Loucy (cell line): Measurements from ENCODE around the gene MBNL1.

Experiments
- H2AFZ ChIP-seq: fragments of 200-600 bp; sonication (generic); 2 replicates; pipeline ENCODE4 v1.6.0; 2016; ENCODE audit warnings: antibody characterized with exemption, mild to moderate bottlenecking, low read length, moderate library complexity
- H3F3A ChIP-seq: fragments of 200-600 bp; 2 replicates; pipeline ENCODE4 v1.6.0; 2016; ENCODE audit warnings: antibody characterized with exemption, low read depth, mild to moderate bottlenecking
- H3K27me3 ChIP-seq: fragments of 200-600 bp; sonication (generic); 2 replicates; pipeline ENCODE4 v1.6.1; 2014; ENCODE audit warnings: low read length, mild to moderate bottlenecking; ENCODE audit not compliant: insufficient read depth, poor library complexity, severe bottlenecking
- H3K36me3 ChIP-seq: fragments of 200-600 bp; sonication (generic); 2 replicates; pipeline ENCODE4 v1.6.1; 2016; ENCODE audit warnings: low read length; ENCODE audit not compliant: insufficient read depth
- H3K4me1 ChIP-seq: fragments of 200-600 bp; sonication (generic); 2 replicates; pipeline ENCODE4 v1.5.1; 2014; ENCODE audit warnings: low read length, mild to moderate bottlenecking; ENCODE audit not compliant: insufficient read depth, poor library complexity, severe bottlenecking
- H3K4me2 ChIP-seq: fragments of 200-600 bp; sonication (generic); 2 replicates; pipeline ENCODE4 v1.6.0; 2014; ENCODE audit warnings: antibody characterized with exemption, low read length, low read depth, mild to moderate bottlenecking; ENCODE audit not compliant: poor library complexity, severe bottlenecking
- H3K4me3 ChIP-seq: fragments of 200-600 bp; sonication (generic); 2 replicates; pipeline ENCODE4 v1.5.1; 2014; ENCODE audit warnings: low read length, mild to moderate bottlenecking, mixed read lengths; ENCODE audit not compliant: poor library complexity, severe bottlenecking
- H3K79me2 ChIP-seq: fragments of 200-600 bp; sonication (generic); 2 replicates; pipeline ENCODE4 v1.6.1; 2014; ENCODE audit warnings: low read length; ENCODE audit not compliant: insufficient read depth
- H3K9ac ChIP-seq: fragments of 200-600 bp; sonication (generic); 2 replicates; pipeline ENCODE4 v1.6.0; 2014; ENCODE audit warnings: mild to moderate bottlenecking, low read depth, low read length, moderate library complexity; ENCODE audit not compliant: poor library complexity, severe bottlenecking
- H3K9me2 ChIP-seq: fragments of 200-600 bp; sonication (generic); replicated peaks from 2 replicates; pipeline ENCODE4 v1.6.1; 2016; ENCODE audit warnings: low read depth, low read length, mixed read lengths
- H3K9me3 ChIP-seq: fragments of 200-600 bp; sonication (generic); 2 replicates; pipeline ENCODE4 v1.6.1; 2014; ENCODE audit warnings: mild to moderate bottlenecking, antibody characterized with exemption, low read length, low read depth; ENCODE audit not compliant: insufficient read depth
- H4K20me1 ChIP-seq: fragments of 200-600 bp; sonication (generic); 2 replicates; pipeline ENCODE4 v1.6.0; 2014; ENCODE audit warnings: antibody characterized with exemption, low read length, mild to moderate bottlenecking; ENCODE audit not compliant: insufficient read depth, poor library complexity, severe bottlenecking
- EZH2phosphoT487 ChIP-seq: fragments of 200-600 bp; IDR thresholded peaks from 2 replicates; pipeline ENCODE4 v1.6.1; 2018; ENCODE audit warnings: antibody characterized with exemption, mild to moderate bottlenecking, moderate library complexity, borderline replicate concordance
- TF ChIP-seq, protein P1 (sequence below): fragments of 200-600 bp; sonication (generic); conservative IDR thresholded peaks from 2 replicates; pipeline ENCODE4 v1.5.1; 2014; ENCODE audit warnings: mild to moderate bottlenecking, antibody characterized with exemption, low read length

The MBNL1 gene

DNA sequence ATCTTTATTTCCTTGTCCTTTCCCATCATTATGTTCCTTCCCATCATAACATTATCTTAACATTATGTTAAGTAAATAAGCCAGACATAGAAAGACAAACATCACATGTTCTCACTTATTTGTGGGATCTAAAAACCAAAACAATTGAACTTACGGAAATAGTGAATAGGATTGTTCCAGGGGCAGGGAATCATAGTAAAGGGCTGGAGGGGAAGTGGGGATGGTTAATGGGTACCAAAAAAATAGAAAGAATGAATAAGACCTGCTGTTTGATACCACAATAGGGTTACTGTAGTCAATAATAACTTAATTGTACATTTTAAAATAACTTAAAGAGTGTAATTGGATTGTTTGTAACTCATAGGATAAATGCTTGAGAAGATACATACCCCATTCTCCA, 36.7 kb upstream of the MBNL1 start:
- H3K9me3 ChIP-seq, result no peaks in the 10 kb centered on the region
- no peak overlapping the region for H3K4me3 ChIP-seq
- H3K9me2 ChIP-seq, result no peaks in the 10 kb centered on the region
- no peaks in the 10 kb centered on the region for H3F3A ChIP-seq
- no peak overlapping the region for H3K9ac ChIP-seq
- TF ChIP-seq EZH2phosphoT487, result no peak
- TF ChIP-seq, protein P1, sequence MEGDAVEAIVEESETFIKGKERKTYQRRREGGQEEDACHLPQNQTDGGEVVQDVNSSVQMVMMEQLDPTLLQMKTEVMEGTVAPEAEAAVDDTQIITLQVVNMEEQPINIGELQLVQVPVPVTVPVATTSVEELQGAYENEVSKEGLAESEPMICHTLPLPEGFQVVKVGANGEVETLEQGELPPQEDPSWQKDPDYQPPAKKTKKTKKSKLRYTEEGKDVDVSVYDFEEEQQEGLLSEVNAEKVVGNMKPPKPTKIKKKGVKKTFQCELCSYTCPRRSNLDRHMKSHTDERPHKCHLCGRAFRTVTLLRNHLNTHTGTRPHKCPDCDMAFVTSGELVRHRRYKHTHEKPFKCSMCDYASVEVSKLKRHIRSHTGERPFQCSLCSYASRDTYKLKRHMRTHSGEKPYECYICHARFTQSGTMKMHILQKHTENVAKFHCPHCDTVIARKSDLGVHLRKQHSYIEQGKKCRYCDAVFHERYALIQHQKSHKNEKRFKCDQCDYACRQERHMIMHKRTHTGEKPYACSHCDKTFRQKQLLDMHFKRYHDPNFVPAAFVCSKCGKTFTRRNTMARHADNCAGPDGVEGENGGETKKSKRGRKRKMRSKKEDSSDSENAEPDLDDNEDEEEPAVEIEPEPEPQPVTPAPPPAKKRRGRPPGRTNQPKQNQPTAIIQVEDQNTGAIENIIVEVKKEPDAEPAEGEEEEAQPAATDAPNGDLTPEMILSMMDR, result no peak
- peaks cover 20% of the 10 kb centered on the region for H3K4me1 ChIP-seq
- no peaks in the 10 kb centered on the region for H4K20me1 ChIP-seq
- H3K27me3 ChIP-seq, result no peaks in the 10 kb centered on the region
- H3K79me2 ChIP-seq, result no peaks in the 10 kb centered on the region
- no peaks in the 10 kb centered on the region for H3K36me3 ChIP-seq
- H3K4me2 ChIP-seq, result no peak overlapping the region
- H2AFZ ChIP-seq, result no peak overlapping the region

DNA sequence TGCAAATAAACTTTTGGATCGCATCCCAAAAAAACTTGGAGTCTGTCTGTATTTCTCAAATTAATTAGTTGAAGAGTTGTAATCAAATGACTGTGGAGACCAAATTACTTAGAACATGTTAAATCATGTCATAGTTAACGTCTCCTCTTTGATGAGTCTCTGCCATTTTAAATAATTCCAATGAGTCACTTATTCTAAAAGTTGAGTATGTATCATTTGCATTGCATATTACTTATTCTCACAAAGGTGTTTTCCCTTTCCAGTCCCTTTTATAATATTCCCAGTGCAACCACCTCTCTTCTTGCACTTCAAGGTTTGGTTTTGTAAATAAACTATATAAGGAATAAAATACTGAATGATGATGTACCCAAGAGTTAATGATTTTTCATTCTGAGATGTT, 36.0 kb upstream of the MBNL1 start:
- Histone ChIP-seq H3K27me3 (no peaks in the 10 kb centered on the region), H3K9me3 (no peaks in the 10 kb centered on the region), H3K9ac (no peak overlapping the region), H3K36me3 (no peaks in the 10 kb centered on the region), H3K79me2 (no peaks in the 10 kb centered on the region), H3K4me3 (no peak overlapping the region), H3F3A (no peaks in the 10 kb centered on the region), H3K4me2 (no peak overlapping the region), H2AFZ (no peak overlapping the region), H3K4me1 (peaks cover 20% of the 10 kb centered on the region), H3K9me2 (no peaks in the 10 kb centered on the region), H4K20me1 (no peaks in the 10 kb centered on the region)
- TF ChIP-seq EZH2phosphoT487, result no peak
- TF ChIP-seq, protein P1, result no peak

DNA sequence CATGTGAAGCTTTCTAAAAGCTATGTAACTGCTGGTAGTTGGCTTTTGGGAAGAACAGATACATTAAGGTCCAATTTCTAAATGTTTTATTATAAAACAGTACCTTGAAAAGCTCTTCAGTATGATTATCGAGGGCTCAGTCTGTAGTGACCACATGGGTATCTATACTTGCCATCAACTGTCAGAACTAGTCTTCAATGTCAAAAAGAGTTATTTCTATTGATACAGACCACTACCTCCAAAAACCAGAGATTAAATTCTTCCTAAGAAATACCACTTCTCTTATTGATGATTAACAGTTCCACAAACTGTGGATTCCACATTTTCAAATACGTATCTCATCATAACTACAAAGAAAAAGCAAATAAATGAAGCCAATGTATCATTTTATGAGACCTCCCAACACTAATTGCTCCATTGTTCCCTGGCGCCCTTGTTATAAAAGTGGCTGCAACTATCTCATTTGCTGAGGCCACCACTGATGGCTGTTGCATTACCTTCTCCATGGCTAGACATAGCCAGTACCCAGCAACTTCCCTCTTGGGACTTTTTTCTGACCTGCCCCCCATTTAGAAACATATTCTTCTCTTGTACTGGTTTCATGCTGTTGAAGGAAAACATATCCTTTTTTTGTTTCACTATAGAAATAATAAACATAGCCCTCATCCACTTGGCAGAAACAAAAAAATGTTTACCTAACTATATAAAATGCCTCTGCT, 33.9 kb upstream of the MBNL1 start:
- Histone ChIP-seq H3K9me3 (no peaks in the 10 kb centered on the region), H3F3A (no peaks in the 10 kb centered on the region), H3K27me3 (no peaks in the 10 kb centered on the region), H4K20me1 (no peaks in the 10 kb centered on the region), H3K4me1 (peaks cover 22% of the 10 kb centered on the region), H3K9me2 (no peaks in the 10 kb centered on the region), H3K36me3 (no peaks in the 10 kb centered on the region), H3K79me2 (no peaks in the 10 kb centered on the region), H3K4me2 (no peak overlapping the region), H2AFZ (0 out of 2 replicates have a peak overlapping the region, but pooled peaks have one; percentile 19), H3K4me3 (no peak overlapping the region), H3K9ac (no peak overlapping the region)
- TF ChIP-seq, protein P1, result no peak
- no peak for TF ChIP-seq EZH2phosphoT487
